MCF 10A (cell line): ENCODE results near the gene GMDS. TPM values are rescaled to one million over a fixed set of nuclear protein-coding genes. Genes with fewer than 3 reads are reported as not detected.

Source experiments
- BruUV-seq: library from RNA; stranded (reverse); fragments of 400-500 nt; replicated peaks from 2 replicates; lab custom pipeline; 2021; lab: Mats Ljungman, UMichigan
- CTCF ChIA-PET: fragments of 300-600 bp; sonication (Branson Sonifier 250); formaldehyde crosslinking; extraction: SDS; loops from one replicate; lab custom pipeline; 2021; ENCODE audit warnings: antibody characterized with exemption, inconsistent platforms; lab: Yijun Ruan, JAX
- POLR2A ChIA-PET: fragments of 300-600, 350-650 bp; sonication (Branson Sonifier 250); formaldehyde crosslinking; extraction: SDS; loops from one replicate; lab custom pipeline; 2020; ENCODE audit warnings: antibody characterized with exemption, inconsistent platforms; lab: Yijun Ruan, JAX
- DNase-seq: peaks from one replicate; pipeline ENCODE4 v3.0.0-alpha.2; 2018; ENCODE audit not compliant: unreplicated experiment
- H3K27ac Mint-ChIP-seq: one replicate; pipeline ENCODE4 v1.8.0; 2022; ENCODE audit warnings: mild to moderate bottlenecking, low read depth, mixed read lengths; ENCODE audit not compliant: unreplicated experiment
- H3K27me3 Mint-ChIP-seq: one replicate; pipeline ENCODE4 v1.8.0; 2022; ENCODE audit warnings: mixed read lengths; ENCODE audit not compliant: insufficient read depth, unreplicated experiment
- H3K36me3 Mint-ChIP-seq: one replicate; pipeline ENCODE4 v1.8.0; 2022; ENCODE audit warnings: mild to moderate bottlenecking, moderate library complexity, mixed read lengths; ENCODE audit not compliant: insufficient read depth, unreplicated experiment
- H3K4me1 Mint-ChIP-seq: one replicate; pipeline ENCODE4 v1.8.0; 2022; ENCODE audit warnings: mixed read lengths; ENCODE audit not compliant: insufficient read depth, unreplicated experiment
- H3K4me3 Mint-ChIP-seq: one replicate; pipeline ENCODE4 v1.8.0; 2022; ENCODE audit warnings: mild to moderate bottlenecking, moderate library complexity, mixed read lengths; ENCODE audit not compliant: unreplicated experiment
- H3K9me3 Mint-ChIP-seq: one replicate; pipeline ENCODE4 v1.8.0; 2022; ENCODE audit warnings: mixed read lengths; ENCODE audit not compliant: unreplicated experiment
- intact Hi-C: fragments of 100-400 bp; cut with micrococcal nuclease; formaldehyde crosslinking; loops from 2 replicates; pipeline ENCODE4 v1.14.1; 2022
- total RNA-seq: library from RNA; stranded (reverse); gene quantifications from 2 replicates; pipeline ENCODE4 v1.2.3, GENCODE V29; 2022
- TF ChIP-seq, protein P1 (sequence below): fragments of 200-600 bp; IDR thresholded peaks from one replicate; pipeline ENCODE4 v1.8.0; 2022; ENCODE audit warnings: antibody characterized with exemption, mild to moderate bottlenecking; ENCODE audit not compliant: unreplicated experiment

GMDS gene
- total RNA-seq, 1 experiment from 2014 or later = 24.9 TPM

GRCh38 chr6:2188397-2188796 lies 57.0 kb downstream of the GMDS start:
- DNase-seq = no peak
- no peaks in the 10 kb centered on the region for H3K36me3 Mint-ChIP-seq
- POLR2A ChIA-PET = no interaction called here
- intact Hi-C loops = no loop called here
- TF ChIP-seq, protein P1, sequence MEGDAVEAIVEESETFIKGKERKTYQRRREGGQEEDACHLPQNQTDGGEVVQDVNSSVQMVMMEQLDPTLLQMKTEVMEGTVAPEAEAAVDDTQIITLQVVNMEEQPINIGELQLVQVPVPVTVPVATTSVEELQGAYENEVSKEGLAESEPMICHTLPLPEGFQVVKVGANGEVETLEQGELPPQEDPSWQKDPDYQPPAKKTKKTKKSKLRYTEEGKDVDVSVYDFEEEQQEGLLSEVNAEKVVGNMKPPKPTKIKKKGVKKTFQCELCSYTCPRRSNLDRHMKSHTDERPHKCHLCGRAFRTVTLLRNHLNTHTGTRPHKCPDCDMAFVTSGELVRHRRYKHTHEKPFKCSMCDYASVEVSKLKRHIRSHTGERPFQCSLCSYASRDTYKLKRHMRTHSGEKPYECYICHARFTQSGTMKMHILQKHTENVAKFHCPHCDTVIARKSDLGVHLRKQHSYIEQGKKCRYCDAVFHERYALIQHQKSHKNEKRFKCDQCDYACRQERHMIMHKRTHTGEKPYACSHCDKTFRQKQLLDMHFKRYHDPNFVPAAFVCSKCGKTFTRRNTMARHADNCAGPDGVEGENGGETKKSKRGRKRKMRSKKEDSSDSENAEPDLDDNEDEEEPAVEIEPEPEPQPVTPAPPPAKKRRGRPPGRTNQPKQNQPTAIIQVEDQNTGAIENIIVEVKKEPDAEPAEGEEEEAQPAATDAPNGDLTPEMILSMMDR = no peak
- H3K9me3 Mint-ChIP-seq = no peaks in the 10 kb centered on the region
- H3K4me3 Mint-ChIP-seq = no peak overlapping the region
- CTCF ChIA-PET = no interaction called here
- no TSS peak for BruUV-seq
- H3K27me3 Mint-ChIP-seq = no peaks in the 10 kb centered on the region
- H3K27ac Mint-ChIP-seq = no peak overlapping the region
- H3K4me1 Mint-ChIP-seq = no peaks in the 10 kb centered on the region

GRCh38 chr6:2187826-2188225 lies 57.6 kb downstream of the GMDS start:
- intact Hi-C loops = no loop called here
- Mint-ChIP-seq H3K27me3 (no peaks in the 10 kb centered on the region), H3K36me3 (no peaks in the 10 kb centered on the region), H3K4me1 (no peaks in the 10 kb centered on the region), H3K4me3 (no peak overlapping the region), H3K27ac (no peak overlapping the region), H3K9me3 (no peaks in the 10 kb centered on the region)
- POLR2A ChIA-PET = no interaction called here
- no TSS peak for BruUV-seq
- no peak for DNase-seq
- TF ChIP-seq, protein P1 = no peak
- CTCF ChIA-PET = interaction anchor here (1.3 kb wide), 1 partner anchor 9 kb away, joined by 5 read pairs; no protein-coding TSS in a partner anchor

DNA sequence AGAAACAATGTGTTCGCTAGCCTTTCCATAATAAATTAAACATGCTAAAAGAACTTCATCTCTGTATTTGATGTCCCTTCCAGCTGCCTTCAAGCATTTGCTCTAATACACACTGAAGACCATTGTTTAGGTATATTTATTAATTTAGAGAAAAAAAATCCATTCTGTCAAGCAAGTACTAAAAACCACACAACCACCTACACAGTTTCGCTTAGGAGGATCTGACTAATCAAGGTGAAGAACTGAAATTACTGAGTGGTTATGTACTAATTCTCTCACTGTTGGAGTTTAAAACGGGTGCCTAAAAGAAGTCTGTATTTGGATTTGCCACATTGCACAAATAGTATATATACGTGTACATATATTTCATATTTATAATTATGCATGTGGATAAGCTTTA lies 58.9 kb downstream of the GMDS start:
- no peak overlapping the region for H3K4me3 Mint-ChIP-seq
- TF ChIP-seq, protein P1 = no peak
- H3K27me3 Mint-ChIP-seq = no peaks in the 10 kb centered on the region
- H3K4me1 Mint-ChIP-seq = no peaks in the 10 kb centered on the region
- DNase-seq = no peak
- intact Hi-C loops = no loop called here
- CTCF ChIA-PET = no interaction called here
- BruUV-seq = no TSS peak
- H3K9me3 Mint-ChIP-seq = no peaks in the 10 kb centered on the region
- H3K36me3 Mint-ChIP-seq = no peaks in the 10 kb centered on the region
- H3K27ac Mint-ChIP-seq = no peak overlapping the region
- POLR2A ChIA-PET = no interaction called here

- Mint-ChIP-seq H3K27ac (no peak overlapping the region), H3K4me3 (no peak overlapping the region), H3K27me3 (no peaks in the 10 kb centered on the region), H3K4me1 (no peaks in the 10 kb centered on the region), H3K9me3 (no peaks in the 10 kb centered on the region), H3K36me3 (no peaks in the 10 kb centered on the region)
- ChIA-PET CTCF (interaction anchor here (0.6 to 0.7 kb wide), 2 partner anchors 450 to 518 kb away, joined by 3 read pairs; no protein-coding TSS in a partner anchor), POLR2A (interaction anchor here (0.6 to 1.2 kb wide), 2 partner anchors 10 to 28 kb away, joined by 3 read pairs; no protein-coding TSS in a partner anchor)
- no peak for DNase-seq
- TF ChIP-seq, protein P1 = no peak
- intact Hi-C loops = no loop called here
- no TSS peak for BruUV-seq
Observed at GRCh38 chr6:2185466-2185865, 59.9 kb downstream of the GMDS start.
